ENCODE measurements around the gene ZNF70. TPM values are rescaled to one million over a fixed set of nuclear protein-coding genes. Genes with fewer than 3 reads are reported as not detected.

The ZNF70 gene
- total and polyA plus RNA-seq, 2 experiments from 2014 or later: 2.3 to 5.2 TPM

DNA sequence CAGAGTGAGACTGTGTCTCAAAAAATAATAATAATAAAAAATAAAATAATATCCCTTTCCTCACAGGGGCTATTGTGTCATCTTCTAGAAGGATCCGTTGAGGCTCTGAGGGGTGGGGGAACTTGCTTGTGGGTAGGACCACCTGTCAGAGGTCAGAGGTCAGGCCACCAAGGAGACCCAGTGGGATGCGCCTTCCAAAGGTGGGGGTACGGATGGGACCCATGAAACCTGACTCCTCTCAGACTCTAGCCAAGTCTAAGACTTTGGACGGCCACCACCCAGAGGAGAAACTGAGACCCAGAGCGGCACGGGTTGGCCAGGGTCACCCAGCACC lies 21.4 kb upstream of the ZNF70 start:
- no peaks in the 10 kb centered on the region for H3K27me3 ChIP-seq
- peak overlapping the region; percentile 68 for H2AFZ ChIP-seq
- peak overlapping the region; percentile 97 for H3K4me2 ChIP-seq
- H4K20me1 ChIP-seq (ENCODE audit: insufficient read depth, poor library complexity, severe bottlenecking): no peaks in the 10 kb centered on the region
- H3K36me3 ChIP-seq (replicated peaks; ENCODE audit: insufficient read depth, low read depth): no peaks in the 10 kb centered on the region
- H3K27ac ChIP-seq: peak overlapping the region; percentile 72
- TF ChIP-seq, protein P1, sequence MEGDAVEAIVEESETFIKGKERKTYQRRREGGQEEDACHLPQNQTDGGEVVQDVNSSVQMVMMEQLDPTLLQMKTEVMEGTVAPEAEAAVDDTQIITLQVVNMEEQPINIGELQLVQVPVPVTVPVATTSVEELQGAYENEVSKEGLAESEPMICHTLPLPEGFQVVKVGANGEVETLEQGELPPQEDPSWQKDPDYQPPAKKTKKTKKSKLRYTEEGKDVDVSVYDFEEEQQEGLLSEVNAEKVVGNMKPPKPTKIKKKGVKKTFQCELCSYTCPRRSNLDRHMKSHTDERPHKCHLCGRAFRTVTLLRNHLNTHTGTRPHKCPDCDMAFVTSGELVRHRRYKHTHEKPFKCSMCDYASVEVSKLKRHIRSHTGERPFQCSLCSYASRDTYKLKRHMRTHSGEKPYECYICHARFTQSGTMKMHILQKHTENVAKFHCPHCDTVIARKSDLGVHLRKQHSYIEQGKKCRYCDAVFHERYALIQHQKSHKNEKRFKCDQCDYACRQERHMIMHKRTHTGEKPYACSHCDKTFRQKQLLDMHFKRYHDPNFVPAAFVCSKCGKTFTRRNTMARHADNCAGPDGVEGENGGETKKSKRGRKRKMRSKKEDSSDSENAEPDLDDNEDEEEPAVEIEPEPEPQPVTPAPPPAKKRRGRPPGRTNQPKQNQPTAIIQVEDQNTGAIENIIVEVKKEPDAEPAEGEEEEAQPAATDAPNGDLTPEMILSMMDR (IDR thresholded peaks at IDR 0.05; ENCODE audit: poor library complexity): no peak
- TF ChIP-seq EZH2 (IDR thresholded peaks at IDR 0.05; ENCODE audit: borderline replicate concordance): no peak
- no peak for TF ChIP-seq EZH2phosphoT487 (IDR thresholded peaks at IDR 0.05; ENCODE audit: low read depth, severe bottlenecking, unreplicated experiment)
- H3K79me2 ChIP-seq: peaks cover 7% of the 10 kb centered on the region
- no peak for DNase-seq (ENCODE audit: low spot score)
- no peaks in the 10 kb centered on the region for H3K9me2 ChIP-seq (replicated peaks; ENCODE audit: insufficient read depth)
- peaks cover 36% of the 10 kb centered on the region for H3K4me1 ChIP-seq (ENCODE audit: insufficient read depth)
- H3K9me3 ChIP-seq (ENCODE audit: low read depth): no peaks in the 10 kb centered on the region
- WGBS (ENCODE audit: low lambda C conversion rate, missing lambda C conversion rate): 37% methylated on average over 4 of the region's 6 CpGs
- no peak overlapping the region for H3K4me3 ChIP-seq

DNA sequence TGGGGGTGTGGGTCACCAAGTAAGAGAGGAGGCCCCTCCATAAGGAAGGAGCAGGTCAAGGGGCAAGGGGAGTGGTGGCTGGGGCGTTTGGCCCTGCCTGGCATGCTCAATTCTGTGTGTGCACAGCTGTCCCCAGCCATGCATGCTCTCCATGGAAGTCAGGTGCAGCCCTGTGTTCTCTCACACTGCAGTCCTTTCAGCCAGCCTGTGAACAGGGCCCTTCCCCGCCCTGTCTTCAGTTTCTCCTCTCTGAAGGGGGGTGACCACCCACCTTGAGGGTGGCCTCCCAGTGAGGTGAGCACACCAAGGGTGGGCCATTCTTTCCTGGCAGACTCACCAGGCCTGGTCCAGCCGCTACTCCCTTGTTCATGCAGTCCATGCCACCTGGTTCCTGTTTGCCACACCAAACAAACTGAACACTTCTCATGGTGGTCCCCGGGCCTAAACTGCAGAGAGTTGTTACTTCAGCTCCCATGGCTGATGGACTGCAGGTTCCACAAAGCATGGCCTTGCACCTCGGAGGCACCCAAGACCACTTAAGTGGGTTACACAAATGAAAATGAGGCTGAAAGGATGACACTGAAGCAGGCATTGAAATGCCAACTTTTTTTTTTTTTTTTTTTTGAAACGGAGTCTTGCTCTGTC lies 18.5 kb upstream of the ZNF70 start:
- 58% methylated on average over 6 of the region's 6 CpGs for WGBS (ENCODE audit: low lambda C conversion rate, missing lambda C conversion rate)
- H3K27ac ChIP-seq: no peak overlapping the region

GRCh38 chr22:23767673-23768548 lies 17.0 kb upstream of the ZNF70 start, which contains the start of gene CHCHD10:
Gene CHCHD10 (minus strand): TSS chr22:23767972. CDS start chr22:23767874, 98 bp downstream.
- peak; percentile 91 for DNase-seq (ENCODE audit: low spot score)
- Histone ChIP-seq H3K4me2 (peak within 1 kb of the TSS; percentile 99), H3K4me3 (peak within 1 kb of the TSS; percentile 85), H3K79me2 (peaks cover 2% of the 10 kb centered on the region), H3K9me3 (ENCODE audit: low read depth) (no peaks in the 10 kb centered on the region), H3K4me1 (ENCODE audit: insufficient read depth) (peaks cover 22% of the 10 kb centered on the region), H2AFZ (peak within 1 kb of the TSS; percentile 99), H3K36me3 (replicated peaks; ENCODE audit: insufficient read depth, low read depth) (no peaks in the 10 kb centered on the region), H4K20me1 (ENCODE audit: insufficient read depth, poor library complexity, severe bottlenecking) (no peaks in the 10 kb centered on the region), H3K9me2 (replicated peaks; ENCODE audit: insufficient read depth) (no peaks in the 10 kb centered on the region), H3K27ac (peak within 1 kb of the TSS; percentile 86), H3K27me3 (no peaks in the 10 kb centered on the region)
- no peak for TF ChIP-seq EZH2 (IDR thresholded peaks at IDR 0.05; ENCODE audit: borderline replicate concordance)
- no peak for TF ChIP-seq EZH2phosphoT487 (IDR thresholded peaks at IDR 0.05; ENCODE audit: low read depth, severe bottlenecking, unreplicated experiment)
- TF ChIP-seq, protein P1 (IDR thresholded peaks at IDR 0.05; ENCODE audit: poor library complexity): peak; percentile 81
- WGBS (ENCODE audit: low lambda C conversion rate, missing lambda C conversion rate): 2% methylated on average over 39 of the region's 63 CpGs

More for the DNA sequence above, 18.5 kb upstream of the ZNF70 start:
- Histone ChIP-seq H3K9me3 (ENCODE audit: low read depth) (no peaks in the 10 kb centered on the region), H3K79me2 (peaks cover 2% of the 10 kb centered on the region), H3K4me3 (no peak overlapping the region), H3K9me2 (replicated peaks; ENCODE audit: insufficient read depth) (no peaks in the 10 kb centered on the region), H3K27me3 (no peaks in the 10 kb centered on the region), H4K20me1 (ENCODE audit: insufficient read depth, poor library complexity, severe bottlenecking) (no peaks in the 10 kb centered on the region), H3K4me1 (ENCODE audit: insufficient read depth) (peaks cover 31% of the 10 kb centered on the region), H2AFZ (no peak overlapping the region), H3K36me3 (replicated peaks; ENCODE audit: insufficient read depth, low read depth) (no peaks in the 10 kb centered on the region), H3K4me2 (no peak overlapping the region)
- DNase-seq (ENCODE audit: low spot score): peak; percentile 12
- TF ChIP-seq EZH2phosphoT487 (IDR thresholded peaks at IDR 0.05; ENCODE audit: low read depth, severe bottlenecking, unreplicated experiment): no peak
- TF ChIP-seq EZH2 (IDR thresholded peaks at IDR 0.05; ENCODE audit: borderline replicate concordance): no peak
- TF ChIP-seq, protein P1 (IDR thresholded peaks at IDR 0.05; ENCODE audit: poor library complexity): no peak

Measured in hepatocyte (in vitro differentiated cells).